IMR-90 (cell line): ENCODE results near the gene CMIP. TPM values are rescaled to one million over a fixed set of nuclear protein-coding genes. Genes with fewer than 3 reads are reported as not detected.
A peak's percentile ranks its signal among the peaks of the same experiment; 100 is the strongest.

Experiments used
- ATAC-seq: fragments of 200-7000 bp; cut with Tn5 transposase; 2 replicates; pipeline ENCODE4 v1.9.1; 2020; ENCODE audit warnings: low read depth, mild to moderate bottlenecking, moderate library complexity
- BruUV-seq: library from RNA; stranded (reverse); fragments of 400-500 nt; replicated peaks from 2 replicates; lab custom pipeline; 2021; lab: Mats Ljungman, UMichigan
- CTCF ChIA-PET: fragments of 300-600 bp; formaldehyde crosslinking; extraction: SDS; loops from one replicate; lab custom pipeline; 2021; ENCODE audit warnings: antibody characterized with exemption; lab: Yijun Ruan, JAX
- POLR2A ChIA-PET: fragments of 300-600 bp; sonication (Branson Sonifier 250); formaldehyde crosslinking; loops from one replicate; lab custom pipeline; 2022; ENCODE audit warnings: antibody characterized with exemption; ENCODE audit not compliant: unreplicated experiment; lab: Charles Lee
- DNase-seq: peaks from one replicate; pipeline ENCODE4 v3.0.0; 2013
- H2AFZ ChIP-seq: replicated peaks from 2 replicates; pipeline ENCODE3; 2013; ENCODE audit warnings: low read length, mild to moderate bottlenecking; ENCODE audit not compliant: poor library complexity
- H2AK5ac ChIP-seq: 2 replicates; pipeline ENCODE4 v1.6.1; 2013; ENCODE audit warnings: low read depth, low read length, inconsistent platforms
- H2AK9ac ChIP-seq: replicated peaks from 2 replicates; pipeline ENCODE3; 2013; ENCODE audit warnings: mild to moderate bottlenecking, low read depth, low read length, moderate library complexity; ENCODE audit not compliant: poor library complexity
- H2BK120ac ChIP-seq: 2 replicates; pipeline ENCODE4 v1.6.1; 2013; ENCODE audit warnings: low read depth, low read length, inconsistent platforms
- H2BK15ac ChIP-seq: 3 replicates; pipeline ENCODE4 v1.6.1; 2013; ENCODE audit warnings: low read depth, low read length, inconsistent platforms
- H2BK20ac ChIP-seq: 2 replicates; pipeline ENCODE4 v1.6.1; 2013; ENCODE audit warnings: low read depth, mild to moderate bottlenecking, inconsistent platforms, low read length, moderate library complexity
- H2BK5ac ChIP-seq: 2 replicates; pipeline ENCODE4 v1.6.1; 2013; ENCODE audit warnings: mild to moderate bottlenecking, low read depth, low read length, inconsistent platforms; ENCODE audit not compliant: poor library complexity, severe bottlenecking
- H3K14ac ChIP-seq: replicated peaks from 2 replicates; pipeline ENCODE4 v1.6.1; 2013; ENCODE audit warnings: low read depth, low read length, inconsistent platforms
- H3K18ac ChIP-seq: 2 replicates; pipeline ENCODE4 v1.6.1; 2013; ENCODE audit warnings: low read depth, low read length, control low read depth
- H3K23ac ChIP-seq: 2 replicates; pipeline ENCODE4 v1.6.1; 2013; ENCODE audit warnings: low read depth, low read length, inconsistent platforms
- H3K27ac ChIP-seq: 2 replicates; pipeline ENCODE4 v1.5.1; 2013; ENCODE audit warnings: mild to moderate bottlenecking, control low read depth, low read length; ENCODE audit not compliant: insufficient read depth
- H3K27me3 ChIP-seq: 2 replicates; pipeline ENCODE4 v1.6.1; 2013; ENCODE audit warnings: low read length; ENCODE audit not compliant: control insufficient read depth, insufficient read depth
- H3K36me3 ChIP-seq: 2 replicates; pipeline ENCODE4 v1.6.1; 2013; ENCODE audit warnings: low read length, mixed read lengths; ENCODE audit not compliant: control insufficient read depth, insufficient read depth
- H3K4ac ChIP-seq: 2 replicates; pipeline ENCODE4 v1.6.1; 2013; ENCODE audit warnings: low read depth, low read length, inconsistent platforms
- H3K4me1 ChIP-seq: 2 replicates; pipeline ENCODE4 v1.6.1; 2013; ENCODE audit warnings: low read length, mixed read lengths; ENCODE audit not compliant: control insufficient read depth, insufficient read depth
- H3K4me2 ChIP-seq: 2 replicates; pipeline ENCODE4 v1.6.1; 2013; ENCODE audit warnings: low read depth, mild to moderate bottlenecking, control low read depth, low read length, moderate library complexity
- H3K4me3 ChIP-seq: 2 replicates; pipeline ENCODE4 v1.5.1; 2013; ENCODE audit warnings: low read depth, mild to moderate bottlenecking, control low read depth, low read length, moderate library complexity; ENCODE audit not compliant: insufficient read depth
- H3K56ac ChIP-seq: 2 replicates; pipeline ENCODE4 v1.6.1; 2013; ENCODE audit warnings: low read length, inconsistent platforms; ENCODE audit not compliant: insufficient read depth; ENCODE audit errors: extremely low read depth
- H3K79me1 ChIP-seq, 2 experiments: 2 replicates each; pipeline ENCODE4 v1.6.1; 2013; ENCODE audit warnings: low read length in 2 of 2, inconsistent platforms in 1 of 2, low read depth in 1 of 2
- H3K9ac ChIP-seq: 2 replicates; pipeline ENCODE4 v1.6.1; 2013; ENCODE audit warnings: low read depth, low read length, control low read depth
- H3K9me1 ChIP-seq: 2 replicates; pipeline ENCODE4 v1.6.1; 2013; ENCODE audit warnings: low read length, inconsistent platforms; ENCODE audit not compliant: insufficient read depth
- H3K9me3 ChIP-seq: 2 replicates; pipeline ENCODE4 v1.6.1; 2013; ENCODE audit warnings: low read length; ENCODE audit not compliant: control insufficient read depth, insufficient read depth
- H4K20me1 ChIP-seq: 2 replicates; pipeline ENCODE4 v1.6.1; 2013; ENCODE audit warnings: low read length, inconsistent platforms; ENCODE audit not compliant: insufficient read depth
- H4K5ac ChIP-seq: 2 replicates; pipeline ENCODE4 v1.6.1; 2013; ENCODE audit warnings: mild to moderate bottlenecking, low read depth, low read length, control low read depth
- H4K8ac ChIP-seq, 2 experiments: 2 replicates each; pipeline ENCODE4 v1.6.1; 2013; ENCODE audit warnings: low read depth in 2 of 2, low read length in 2 of 2, control low read depth in 1 of 2, inconsistent platforms in 1 of 2
- H4K91ac ChIP-seq: 2 replicates; pipeline ENCODE4 v1.6.1; 2013; ENCODE audit warnings: low read depth, low read length, inconsistent platforms; ENCODE audit not compliant: insufficient read depth
- BHLHE40 ChIP-seq: fragments of 150-350 bp; IDR thresholded peaks from 2 replicates; pipeline ENCODE4 v1.6.1; 2016; ENCODE audit warnings: mild to moderate bottlenecking, low read depth, low read length
- FOS ChIP-seq: fragments of 150-350 bp; IDR thresholded peaks from 2 replicates; pipeline ENCODE4 v1.6.1; 2016; ENCODE audit warnings: low read depth, low read length
- RCOR1 ChIP-seq: IDR thresholded peaks from 2 replicates; pipeline ENCODE4 v1.6.1; 2012; ENCODE audit warnings: mild to moderate bottlenecking, low read length, improper control_type of control experiment; ENCODE audit not compliant: insufficient replicate concordance
- WGBS, 2 experiments: methylation state at CpG; one replicate each; pipeline versions ENCODE4 v1.1.5 to v1.1.7; 2013; ENCODE audit warnings: missing lambda C conversion rate in 2 of 2; ENCODE audit not compliant: insufficient read length in 1 of 2; ENCODE audit errors: extremely low coverage in 2 of 2; 5-methylcytosine and 5-hydroxymethylcytosine counted together
- dilution Hi-C: fragments of 300-500 bp; cut with HindIII; formaldehyde crosslinking; loops from one replicate; pipeline ENCODE4 v1.14.3; 2018; ENCODE audit warnings: low sequenced_read_pairs; ENCODE audit not compliant: unreplicated experiment
- in situ Hi-C: fragments of 300-500 bp; cut with MboI; formaldehyde crosslinking; loops from 3 replicates; pipeline ENCODE4 v1.14.3; 2019; ENCODE audit warnings: low sequenced_read_pairs, inconsistent platforms, mixed read lengths
- intact Hi-C: fragments of 100-400 bp; cut with micrococcal nuclease; formaldehyde crosslinking; loops from 2 replicates; pipeline ENCODE4 v1.10.0; 2022
- polyA plus RNA-seq, 3 experiments: library from polyadenylated mRNA; depleted of rRNA; stranded (reverse); fragments of >200 nt; gene quantifications; 2 replicates each; pipeline ENCODE4 v1.2.3, GENCODE V29; 2012; ENCODE audit warnings: low replicate concordance in 1 of 3
- total RNA-seq: library from RNA; depleted of rRNA; stranded (reverse); fragments of >200 nt; gene quantifications from 2 replicates; pipeline ENCODE4 v1.2.3, GENCODE V29; 2012
- TF ChIP-seq, protein P1 (sequence below): conservative IDR thresholded peaks from 2 replicates; pipeline ENCODE4 v1.5.1; 2012; ENCODE audit warnings: mild to moderate bottlenecking, low read depth, low read length, improper control_type of control experiment

Gene CMIP
- total and polyA plus RNA-seq, 2 of the 4 experiments (the other 2 are of a cell fraction), result 3.2 to 11.6 TPM

DNA sequence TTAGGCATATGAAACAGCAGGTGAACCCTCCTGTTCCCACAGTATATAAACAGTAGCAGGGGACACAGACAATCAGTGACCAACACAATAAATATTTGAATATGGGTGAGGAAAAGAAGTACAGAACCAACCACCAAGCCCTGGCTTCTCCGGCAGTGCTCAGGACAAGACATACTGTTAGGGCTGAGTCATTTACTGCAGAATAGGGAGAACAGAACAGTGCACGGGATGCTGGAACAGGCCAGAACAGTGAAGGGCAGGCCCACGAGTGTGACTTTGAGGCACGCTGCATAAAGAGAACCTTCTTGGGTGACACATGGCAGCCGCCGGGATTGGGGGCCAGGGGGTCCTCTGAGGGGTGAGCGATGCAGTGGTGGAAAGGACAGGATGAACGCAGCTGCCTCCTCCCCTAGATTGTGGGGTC is 160.4 kb downstream of the CMIP start:
- ATAC-seq (peak; percentile 89), DNase-seq (peak; percentile 75)
- Histone ChIP-seq H3K18ac (no peak overlapping the region), H3K79me1 (peaks cover 19 to 43% of the 10 kb centered on the region in 2 experiments), H3K9me1 (peaks cover 6% of the 10 kb centered on the region), H3K14ac (no peak overlapping the region), H2BK120ac (no peak overlapping the region), H4K20me1 (peaks cover 78% of the 10 kb centered on the region), H3K4ac (no peak overlapping the region), H2BK5ac (no peak overlapping the region), H3K27me3 (no peaks in the 10 kb centered on the region), H3K36me3 (peaks cover 1% of the 10 kb centered on the region; the same call in 1 of the 2 replicates), H4K5ac (no peak overlapping the region), H3K23ac (no peak overlapping the region), H3K56ac (no peak overlapping the region), H2BK15ac (no peak overlapping the region), H4K91ac (no peak overlapping the region), H3K9me3 (no peaks in the 10 kb centered on the region), H2AFZ (no peak overlapping the region), H3K27ac (no peak overlapping the region), H3K4me2 (no peak overlapping the region; the same call in 1 of the 2 replicates), H2AK9ac (no peak overlapping the region), H2BK20ac (no peak overlapping the region), H3K4me3 (no peak overlapping the region), H3K9ac (no peak overlapping the region), H4K8ac (no peak overlapping the region), H2AK5ac (no peak overlapping the region), H3K4me1 (peaks cover 22% of the 10 kb centered on the region)
- ChIA-PET POLR2A (no interaction called here), CTCF (no interaction called here)
- BruUV-seq, result no TSS peak
- intact Hi-C loops, result loop anchor here (5.0 kb wide), 1 partner anchor 203 kb away; no protein-coding TSS in a partner anchor
- TF ChIP-seq BHLHE40 (peak; percentile 86), FOS (0 out of 2 replicates have a peak, but pooled peaks have one; percentile 16), RCOR1 (peak; percentile 62)
- TF ChIP-seq, protein P1, sequence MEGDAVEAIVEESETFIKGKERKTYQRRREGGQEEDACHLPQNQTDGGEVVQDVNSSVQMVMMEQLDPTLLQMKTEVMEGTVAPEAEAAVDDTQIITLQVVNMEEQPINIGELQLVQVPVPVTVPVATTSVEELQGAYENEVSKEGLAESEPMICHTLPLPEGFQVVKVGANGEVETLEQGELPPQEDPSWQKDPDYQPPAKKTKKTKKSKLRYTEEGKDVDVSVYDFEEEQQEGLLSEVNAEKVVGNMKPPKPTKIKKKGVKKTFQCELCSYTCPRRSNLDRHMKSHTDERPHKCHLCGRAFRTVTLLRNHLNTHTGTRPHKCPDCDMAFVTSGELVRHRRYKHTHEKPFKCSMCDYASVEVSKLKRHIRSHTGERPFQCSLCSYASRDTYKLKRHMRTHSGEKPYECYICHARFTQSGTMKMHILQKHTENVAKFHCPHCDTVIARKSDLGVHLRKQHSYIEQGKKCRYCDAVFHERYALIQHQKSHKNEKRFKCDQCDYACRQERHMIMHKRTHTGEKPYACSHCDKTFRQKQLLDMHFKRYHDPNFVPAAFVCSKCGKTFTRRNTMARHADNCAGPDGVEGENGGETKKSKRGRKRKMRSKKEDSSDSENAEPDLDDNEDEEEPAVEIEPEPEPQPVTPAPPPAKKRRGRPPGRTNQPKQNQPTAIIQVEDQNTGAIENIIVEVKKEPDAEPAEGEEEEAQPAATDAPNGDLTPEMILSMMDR, result no peak
- in situ Hi-C loops, result no loop called here
- 80% methylated on average over 2 of the region's 8 CpGs; no CpG with 5 or more reads in 1 of the 2 experiments for WGBS, 2 experiments
- dilution Hi-C loops, result no loop called here
